NCI-H345 treated with DMSO at 0.1 percent for 48 hours (cell line): Measurements from ENCODE around the gene SEMA3D.

Experiments
- DNase-seq: peaks from one replicate; lab custom pipeline; 2025; ENCODE audit not compliant: unreplicated experiment; lab: John Stamatoyannopoulos, UW

The SEMA3D gene

GRCh38 chr7:85184599-85185423 is 2.0 kb downstream of the SEMA3D start:
- no peak for DNase-seq

- DNase-seq = no peak
Measured at GRCh38 chr7:85183296-85183695, 3.6 kb downstream of the SEMA3D start.

DNA sequence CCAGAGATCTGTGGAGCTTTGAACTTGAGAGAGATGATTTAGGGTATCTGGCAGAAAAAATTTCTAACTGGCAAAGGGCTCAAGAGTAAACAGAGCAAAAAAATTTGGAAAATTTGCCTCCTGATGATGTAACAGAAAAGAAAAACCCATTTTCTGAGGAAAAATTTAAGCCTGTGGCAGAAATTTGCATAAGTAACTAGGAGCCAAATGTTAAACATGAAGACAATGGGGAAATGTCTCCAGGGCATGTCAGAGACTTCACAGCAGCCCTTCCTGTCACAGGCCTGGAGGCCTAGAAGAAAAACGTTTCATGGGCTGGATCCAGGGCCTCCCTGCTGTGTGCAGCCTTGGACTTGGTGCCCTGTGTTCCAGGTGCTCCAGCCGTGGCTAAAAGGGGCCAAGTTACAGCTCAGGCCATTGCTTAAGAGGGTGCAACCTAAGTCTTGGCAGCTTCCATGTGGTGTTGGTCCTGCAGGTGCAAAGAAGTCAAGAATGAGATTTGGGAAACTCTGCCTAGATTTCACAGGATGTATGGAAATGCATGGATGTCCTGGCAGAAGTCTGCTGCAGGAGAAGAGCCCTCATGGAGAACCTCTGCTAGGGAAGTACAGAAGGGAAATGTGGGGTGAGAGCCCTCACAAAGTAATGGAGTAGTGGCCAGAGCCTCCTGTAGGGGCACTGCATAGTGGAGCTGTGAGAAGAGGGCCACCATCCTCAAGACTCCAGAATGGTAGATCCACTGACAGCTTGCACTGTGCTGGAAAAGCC is 8.1 kb downstream of the SEMA3D start:
- DNase-seq = no peak

GRCh38 chr7:85177316-85177715 is 9.5 kb downstream of the SEMA3D start:
- DNase-seq = no peak

DNA sequence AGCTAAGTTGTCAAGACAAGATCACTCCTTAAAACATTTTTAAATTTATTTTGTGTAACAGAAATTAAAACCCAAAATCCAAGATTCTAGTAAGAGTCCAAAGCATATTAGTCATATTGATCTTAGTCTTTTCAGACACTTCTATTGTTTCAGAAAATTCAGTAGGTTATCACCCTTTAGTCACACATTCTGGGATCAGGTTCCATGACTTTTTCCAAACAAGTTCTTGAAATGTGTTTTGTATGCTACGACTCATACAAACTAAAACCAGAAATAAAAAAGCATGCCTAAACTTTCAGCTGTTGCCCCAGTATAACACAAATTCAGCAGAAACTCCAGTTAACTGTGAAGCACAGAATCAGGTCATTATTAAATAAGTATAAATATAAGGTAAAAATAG is 10.7 kb downstream of the SEMA3D start:
- no peak for DNase-seq

GRCh38 chr7:85175217-85175616 is 11.6 kb downstream of the SEMA3D start:
- no peak for DNase-seq

- no peak for DNase-seq
Measured at GRCh38 chr7:85172530-85172941, 14.3 kb downstream of the SEMA3D start.

GRCh38 chr7:85167636-85168035 is 19.2 kb downstream of the SEMA3D start:
- no peak for DNase-seq

- DNase-seq = no peak
Measured at GRCh38 chr7:85165263-85165662, 21.6 kb downstream of the SEMA3D start.

DNA sequence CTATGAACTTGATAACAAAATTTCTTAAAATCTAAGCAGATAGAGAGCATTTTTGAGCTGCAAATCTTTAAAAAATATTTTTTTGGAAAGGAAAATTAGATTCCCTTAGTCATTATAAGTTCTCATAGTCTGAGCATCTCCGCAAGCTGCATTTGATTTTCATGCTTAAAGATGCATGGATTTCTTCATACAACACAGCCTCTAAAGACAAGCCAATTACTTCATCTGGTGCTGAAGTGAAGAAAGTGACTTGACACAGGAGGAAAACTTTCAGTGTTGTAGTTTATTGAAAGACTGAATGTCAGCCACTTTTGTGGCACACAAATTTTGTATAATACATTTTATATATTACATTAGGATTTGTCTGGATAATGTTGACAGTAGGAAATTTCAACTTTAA is 22.5 kb downstream of the SEMA3D start:
- no peak for DNase-seq

GRCh38 chr7:85162721-85163120 is 24.1 kb downstream of the SEMA3D start:
- no peak for DNase-seq

- no peak for DNase-seq
Measured at GRCh38 chr7:85160223-85160622, 26.6 kb downstream of the SEMA3D start.

DNA sequence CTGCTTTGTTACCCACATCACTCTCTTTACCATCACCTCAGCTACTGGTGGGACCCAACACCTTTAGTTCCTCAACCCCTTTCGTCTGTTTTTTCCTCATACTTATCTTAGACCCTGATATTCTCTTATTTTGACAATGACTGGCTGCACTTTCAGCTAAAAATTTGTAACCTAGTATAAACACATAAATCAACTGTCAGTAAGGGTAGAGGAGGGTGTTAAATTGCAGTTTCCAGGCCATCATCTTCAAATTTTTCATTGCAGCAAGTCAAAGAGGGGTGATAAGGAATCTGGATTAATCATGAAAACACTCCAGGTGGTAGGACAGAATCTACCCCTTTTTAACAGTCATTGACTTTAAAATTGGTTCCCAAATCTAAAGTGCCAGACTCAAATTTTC is 27.9 kb downstream of the SEMA3D start:
- no peak for DNase-seq

GRCh38 chr7:85156661-85157208 is 30.1 kb downstream of the SEMA3D start:
- no peak for DNase-seq

DNA sequence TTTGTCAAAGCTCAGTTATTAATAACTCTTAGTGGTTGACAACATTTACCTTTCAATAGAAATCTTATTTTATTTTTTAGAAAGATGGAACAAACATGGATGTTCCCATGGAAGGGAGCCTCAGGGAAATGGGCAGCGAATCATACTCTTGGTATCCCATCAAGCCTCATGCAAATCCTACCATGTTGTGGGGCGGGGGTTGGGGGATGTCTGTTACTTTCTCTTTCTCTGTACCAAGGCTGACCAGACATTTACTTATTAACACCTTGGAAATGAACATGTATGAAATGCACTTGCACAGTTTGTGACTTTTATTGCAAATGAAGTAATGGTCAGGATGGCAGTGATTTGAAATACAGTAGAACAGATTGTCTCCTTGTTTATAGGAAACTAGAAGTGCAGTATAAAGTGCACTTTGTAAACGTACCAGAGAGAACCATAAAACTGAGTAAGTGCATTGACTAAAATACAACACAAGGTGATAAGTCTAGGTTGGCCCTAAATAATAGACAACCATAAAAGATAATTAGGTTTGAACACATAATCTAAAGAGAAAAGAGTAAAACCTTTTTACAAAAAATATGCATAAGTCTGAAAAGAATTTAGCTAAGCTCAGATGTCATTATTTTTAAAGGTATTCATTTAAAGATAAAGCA is 32.4 kb downstream of the SEMA3D start:
- DNase-seq = no peak

GRCh38 chr7:85153715-85154114 is 33.1 kb downstream of the SEMA3D start:
- no peak for DNase-seq

DNA sequence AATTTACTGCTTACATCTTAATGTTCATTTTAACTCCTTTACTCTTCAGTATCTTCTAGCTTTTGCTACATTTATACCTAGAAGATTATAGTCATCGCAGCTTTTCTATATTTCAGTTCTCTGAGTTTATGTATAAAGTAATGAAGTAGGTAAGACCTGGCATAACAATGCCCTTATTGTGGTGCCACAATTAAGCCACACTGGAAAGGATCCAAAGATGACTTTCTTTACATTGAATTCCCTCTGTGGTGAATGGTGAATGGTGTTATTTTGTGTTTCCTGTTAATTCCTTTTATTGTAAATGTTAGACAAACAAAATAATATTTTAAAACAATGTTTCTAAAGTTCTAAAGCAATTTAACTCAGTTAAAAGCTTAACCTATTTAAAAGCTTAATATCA is 36.2 kb downstream of the SEMA3D start:
- no peak for DNase-seq

DNA sequence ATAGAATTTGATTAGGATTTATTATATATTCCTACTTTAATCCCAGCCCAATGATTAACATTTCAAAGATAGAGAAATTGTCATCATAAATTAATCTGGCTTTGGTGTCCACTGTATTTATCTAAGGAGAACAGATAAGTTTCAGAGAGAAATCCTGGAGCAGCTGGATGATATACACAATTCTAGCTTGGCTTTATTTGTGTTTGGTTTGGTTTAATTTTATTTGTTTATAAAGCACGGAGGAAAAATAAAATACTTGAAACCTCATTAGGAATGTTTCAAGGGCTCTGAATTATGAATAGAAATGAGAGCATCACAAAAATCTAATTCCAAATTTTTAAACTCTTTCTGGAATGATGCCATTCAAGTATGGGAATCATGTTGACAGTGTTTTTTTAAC is 42.1 kb downstream of the SEMA3D start:
- DNase-seq = no peak

DNA sequence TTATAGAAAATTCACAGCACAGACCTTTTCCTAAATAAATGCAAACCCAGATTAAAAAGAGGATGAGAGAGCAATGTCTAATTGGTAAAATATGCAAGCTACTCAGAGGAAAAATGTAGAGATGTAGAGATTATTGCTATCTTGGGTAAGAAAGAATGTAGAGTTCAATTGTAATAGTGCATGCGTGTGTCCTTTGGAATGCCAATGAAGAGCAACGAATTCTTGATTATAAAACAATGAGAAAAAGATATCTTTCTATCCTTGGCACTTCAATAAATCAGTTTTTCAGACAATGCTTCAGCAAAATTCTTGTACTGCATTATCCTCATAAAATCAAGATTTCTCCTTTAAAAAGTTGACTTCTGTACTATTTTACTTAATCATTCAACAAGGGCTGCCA is 50.9 kb downstream of the SEMA3D start:
- DNase-seq = no peak

- DNase-seq = no peak
Measured at GRCh38 chr7:85133560-85133959, 53.3 kb downstream of the SEMA3D start.

DNA sequence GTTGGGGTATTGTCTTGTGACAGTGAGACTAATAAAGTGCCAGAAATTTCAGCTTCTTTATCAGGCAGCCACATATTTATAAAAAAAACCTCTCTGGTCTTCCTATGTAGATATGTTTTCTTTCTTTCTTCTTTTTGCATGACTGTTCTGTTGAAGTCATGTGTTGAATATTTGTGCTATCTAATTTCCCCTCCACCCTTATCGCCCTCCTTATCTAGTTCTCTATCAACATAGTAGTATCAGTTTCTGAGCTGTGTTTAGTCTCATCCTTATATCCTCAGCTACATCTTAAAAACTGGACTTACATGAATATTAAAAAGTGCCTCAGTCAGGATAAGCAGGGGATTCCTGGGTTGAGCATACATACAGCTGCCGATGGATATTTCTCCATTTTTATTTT is 53.9 kb downstream of the SEMA3D start:
- no peak for DNase-seq

GRCh38 chr7:85130702-85131101 is 56.2 kb downstream of the SEMA3D start:
- no peak for DNase-seq
